Stomach (tissue), 4 donors: Measurements from ENCODE around the gene SPATC1L.
"Not testable (repeated sequence)": the region's sequence is repeated elsewhere in the genome, so short reads cannot be mapped to it uniquely, and the experiment has no call there.

Experiments used
- EP300 ChIP-seq: sonication (generic); formaldehyde crosslinking; IDR thresholded peaks from one replicate; pipeline ENCODE4 v1.6.1; 2017; ENCODE audit warnings: antibody characterized with exemption
- POLR2A ChIP-seq, 4 donors: fragments of 450-650 bp; IDR thresholded peaks; one replicate each; pipeline ENCODE4 v1.6.1; 2016; ENCODE audit warnings: antibody characterized with exemption in 4 of 4, control low read depth in 2 of 4, mild to moderate bottlenecking in 1 of 4, moderate library complexity in 1 of 4
- POLR2AphosphoS5 ChIP-seq, 3 donors: sonication (generic); formaldehyde crosslinking; IDR thresholded peaks; one replicate each; pipeline ENCODE4 v1.6.1; 2016; ENCODE audit warnings: antibody characterized with exemption in 3 of 3
- TF ChIP-seq, protein P1 (sequence below), 7 experiments: fragments of 450-650 bp in 4 of 7; fragments of 200-600 bp in 3 of 7; sonication (generic) in 3 of 7; IDR thresholded peaks; one replicate each; pipeline ENCODE4 v1.5.1; 2016 to 2019; ENCODE audit warnings: antibody characterized with exemption in 7 of 7, control low read depth in 2 of 7, mild to moderate bottlenecking in 1 of 7

DNA sequence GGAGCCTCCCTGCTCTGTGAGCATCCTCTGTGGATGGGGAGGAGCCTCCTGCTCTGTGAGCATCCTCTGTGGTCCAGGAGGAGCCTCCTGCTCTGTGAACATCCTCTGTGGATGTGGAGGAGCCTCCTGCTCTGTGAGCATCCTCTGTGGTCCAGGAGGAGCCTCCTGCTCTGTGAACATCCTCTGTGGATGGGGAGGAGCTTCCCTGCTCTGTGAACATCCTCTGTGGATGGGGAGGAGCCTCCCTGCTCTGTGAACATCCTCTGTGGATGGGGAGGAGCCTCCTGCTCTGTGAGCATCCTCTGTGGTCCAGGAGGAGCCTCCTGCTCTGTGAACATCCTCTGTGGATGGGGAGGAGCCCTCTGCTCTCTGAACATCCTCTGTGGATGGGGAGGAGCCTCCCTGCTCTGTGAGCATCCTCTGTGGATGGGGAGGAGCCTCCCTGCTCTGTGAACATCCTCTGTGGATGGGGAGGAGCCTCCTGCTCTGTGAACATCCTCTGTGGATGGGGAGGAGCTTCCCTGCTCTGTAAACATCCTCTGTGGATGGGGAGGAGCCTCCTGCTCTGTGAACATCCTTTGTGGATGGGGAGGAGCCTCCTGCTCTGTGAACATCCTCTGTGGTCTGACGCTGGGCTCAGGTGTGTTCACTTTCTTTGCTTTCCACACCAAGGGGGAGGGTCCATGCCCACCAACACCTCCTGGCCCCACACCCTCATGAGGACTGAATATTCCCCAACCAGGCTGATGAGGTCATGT is 13.6 kb downstream of the SPATC1L start:
- TF ChIP-seq, protein P1, sequence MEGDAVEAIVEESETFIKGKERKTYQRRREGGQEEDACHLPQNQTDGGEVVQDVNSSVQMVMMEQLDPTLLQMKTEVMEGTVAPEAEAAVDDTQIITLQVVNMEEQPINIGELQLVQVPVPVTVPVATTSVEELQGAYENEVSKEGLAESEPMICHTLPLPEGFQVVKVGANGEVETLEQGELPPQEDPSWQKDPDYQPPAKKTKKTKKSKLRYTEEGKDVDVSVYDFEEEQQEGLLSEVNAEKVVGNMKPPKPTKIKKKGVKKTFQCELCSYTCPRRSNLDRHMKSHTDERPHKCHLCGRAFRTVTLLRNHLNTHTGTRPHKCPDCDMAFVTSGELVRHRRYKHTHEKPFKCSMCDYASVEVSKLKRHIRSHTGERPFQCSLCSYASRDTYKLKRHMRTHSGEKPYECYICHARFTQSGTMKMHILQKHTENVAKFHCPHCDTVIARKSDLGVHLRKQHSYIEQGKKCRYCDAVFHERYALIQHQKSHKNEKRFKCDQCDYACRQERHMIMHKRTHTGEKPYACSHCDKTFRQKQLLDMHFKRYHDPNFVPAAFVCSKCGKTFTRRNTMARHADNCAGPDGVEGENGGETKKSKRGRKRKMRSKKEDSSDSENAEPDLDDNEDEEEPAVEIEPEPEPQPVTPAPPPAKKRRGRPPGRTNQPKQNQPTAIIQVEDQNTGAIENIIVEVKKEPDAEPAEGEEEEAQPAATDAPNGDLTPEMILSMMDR (IDR thresholded peaks at IDR 0.05): not testable (repeated sequence)
- not testable (repeated sequence) for TF ChIP-seq POLR2A (IDR thresholded peaks at IDR 0.05); EP300; POLR2AphosphoS5 (IDR thresholded peaks at IDR 0.05)
